RWPE2 (cell line): Measurements from ENCODE around the gene LCN2.

ENCODE experiments used
- ATAC-seq: fragments of 200-7000 bp; cut with Tn5 transposase; 3 replicates; pipeline ENCODE4 v1.9.1; 2021; ENCODE audit warnings: low read depth
- DNase-seq: peaks from one replicate; pipeline ENCODE4 v3.0.0-alpha.2; 2020; ENCODE audit warnings: low spot score
- H3K27ac ChIP-seq: fragments of 450-650 bp; 2 replicates; pipeline ENCODE4 v1.5.1; 2017; ENCODE audit warnings: mild to moderate bottlenecking; ENCODE audit not compliant: poor library complexity, severe bottlenecking
- H3K27me3 ChIP-seq: fragments of 250-450 bp; sonication (Bioruptor Pico); 2 replicates; pipeline ENCODE4 v1.5.1; 2021; ENCODE audit warnings: mild to moderate bottlenecking, moderate library complexity; ENCODE audit not compliant: insufficient read depth, poor library complexity, severe bottlenecking
- H3K36me3 ChIP-seq: fragments of 250-450 bp; sonication (Bioruptor Pico); 2 replicates; pipeline ENCODE4 v1.5.1; 2020; ENCODE audit warnings: low read depth, mild to moderate bottlenecking, moderate library complexity
- H3K4me1 ChIP-seq: fragments of 250-450 bp; sonication (Bioruptor Pico); 2 replicates; pipeline ENCODE4 v1.5.1; 2021; ENCODE audit warnings: mild to moderate bottlenecking, moderate library complexity; ENCODE audit not compliant: insufficient read depth, poor library complexity, severe bottlenecking
- H3K4me3 ChIP-seq: fragments of 250-450 bp; sonication (Bioruptor Pico); 2 replicates; pipeline ENCODE4 v1.5.1; 2021; ENCODE audit warnings: mild to moderate bottlenecking, moderate library complexity; ENCODE audit not compliant: severe bottlenecking
- H3K9me3 ChIP-seq: fragments of 250-450 bp; sonication (Bioruptor Pico); 2 replicates; pipeline ENCODE4 v1.5.1; 2021; ENCODE audit warnings: mild to moderate bottlenecking, moderate library complexity; ENCODE audit not compliant: severe bottlenecking
- TF ChIP-seq, protein P1 (sequence below): fragments of 450-650 bp; IDR thresholded peaks from one replicate; pipeline ENCODE4 v1.5.1; 2017; ENCODE audit warnings: mild to moderate bottlenecking, moderate library complexity; ENCODE audit not compliant: poor library complexity, severe bottlenecking

Gene LCN2

DNA sequence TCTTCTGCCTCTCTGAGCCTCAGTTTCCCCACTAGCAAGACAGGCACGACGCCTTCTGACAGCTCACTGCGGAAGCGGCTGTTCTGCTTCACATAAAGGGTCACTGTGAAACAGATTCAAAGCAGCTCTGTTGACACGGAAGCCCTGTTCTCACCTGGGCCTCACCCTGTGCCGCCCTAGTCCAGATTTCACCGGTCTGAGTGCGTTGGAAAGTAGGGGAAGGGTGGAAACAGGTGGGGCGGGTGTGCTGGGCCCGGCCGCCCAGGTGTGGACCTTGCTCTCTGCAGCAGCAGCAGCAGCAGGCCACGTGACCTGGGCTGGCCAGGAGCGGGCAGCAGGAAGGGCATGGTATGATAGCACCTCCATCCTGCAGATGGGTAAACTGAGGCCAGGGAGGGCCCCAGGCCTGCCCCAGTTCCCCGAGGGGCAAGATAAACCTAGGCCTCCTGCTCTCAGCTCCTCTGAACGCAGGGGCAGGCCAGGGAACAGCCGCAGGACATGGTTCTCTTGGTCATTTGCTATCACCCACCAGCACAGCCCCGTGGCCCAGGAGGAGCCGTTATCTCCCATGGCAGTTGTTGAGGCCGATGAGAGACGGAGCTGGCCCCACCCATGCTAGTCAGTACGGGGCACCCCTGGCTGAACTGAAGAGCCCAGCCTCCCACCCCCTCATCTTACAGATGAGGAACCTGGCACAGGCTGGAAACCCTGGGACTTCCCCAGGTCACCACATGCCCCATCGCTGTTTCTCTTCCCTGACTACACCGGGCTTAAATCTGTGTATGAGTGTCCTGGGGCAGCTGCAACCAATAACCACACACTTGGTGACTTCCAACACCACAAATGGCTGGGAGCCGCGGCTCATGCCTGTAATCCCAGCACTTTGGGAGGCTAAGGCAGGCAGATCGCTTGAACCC, 33.8 kb upstream of the LCN2 start:
- ATAC-seq (no peak), DNase-seq (peak; percentile 51)
- Histone ChIP-seq H3K27ac (no peak overlapping the region), H3K27me3 (no peaks in the 10 kb centered on the region), H3K4me3 (no peak overlapping the region), H3K36me3 (no peaks in the 10 kb centered on the region), H3K4me1 (no peaks in the 10 kb centered on the region), H3K9me3 (no peaks in the 10 kb centered on the region)
- TF ChIP-seq, protein P1, sequence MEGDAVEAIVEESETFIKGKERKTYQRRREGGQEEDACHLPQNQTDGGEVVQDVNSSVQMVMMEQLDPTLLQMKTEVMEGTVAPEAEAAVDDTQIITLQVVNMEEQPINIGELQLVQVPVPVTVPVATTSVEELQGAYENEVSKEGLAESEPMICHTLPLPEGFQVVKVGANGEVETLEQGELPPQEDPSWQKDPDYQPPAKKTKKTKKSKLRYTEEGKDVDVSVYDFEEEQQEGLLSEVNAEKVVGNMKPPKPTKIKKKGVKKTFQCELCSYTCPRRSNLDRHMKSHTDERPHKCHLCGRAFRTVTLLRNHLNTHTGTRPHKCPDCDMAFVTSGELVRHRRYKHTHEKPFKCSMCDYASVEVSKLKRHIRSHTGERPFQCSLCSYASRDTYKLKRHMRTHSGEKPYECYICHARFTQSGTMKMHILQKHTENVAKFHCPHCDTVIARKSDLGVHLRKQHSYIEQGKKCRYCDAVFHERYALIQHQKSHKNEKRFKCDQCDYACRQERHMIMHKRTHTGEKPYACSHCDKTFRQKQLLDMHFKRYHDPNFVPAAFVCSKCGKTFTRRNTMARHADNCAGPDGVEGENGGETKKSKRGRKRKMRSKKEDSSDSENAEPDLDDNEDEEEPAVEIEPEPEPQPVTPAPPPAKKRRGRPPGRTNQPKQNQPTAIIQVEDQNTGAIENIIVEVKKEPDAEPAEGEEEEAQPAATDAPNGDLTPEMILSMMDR, result no peak

GRCh38 chr9:128116104-128117083, 32.9 kb upstream of the LCN2 start:
- ATAC-seq, result no peak
- no peaks in the 10 kb centered on the region for H3K9me3 ChIP-seq
- DNase-seq, result peak; percentile 38
- no peaks in the 10 kb centered on the region for H3K4me1 ChIP-seq
- H3K36me3 ChIP-seq, result no peaks in the 10 kb centered on the region
- H3K4me3 ChIP-seq, result no peak overlapping the region
- no peak overlapping the region for H3K27ac ChIP-seq
- no peaks in the 10 kb centered on the region for H3K27me3 ChIP-seq
- TF ChIP-seq, protein P1, result no peak

GRCh38 chr9:128117613-128118471, 31.4 kb upstream of the LCN2 start:
- no peaks in the 10 kb centered on the region for H3K4me1 ChIP-seq
- DNase-seq (peak; percentile 83), ATAC-seq (peak; percentile 61)
- no peak overlapping the region for H3K27ac ChIP-seq
- no peak overlapping the region for H3K4me3 ChIP-seq
- TF ChIP-seq, protein P1, result peak; percentile 99
- no peaks in the 10 kb centered on the region for H3K27me3 ChIP-seq
- no peaks in the 10 kb centered on the region for H3K9me3 ChIP-seq
- H3K36me3 ChIP-seq, result no peaks in the 10 kb centered on the region

GRCh38 chr9:128118472-128118857, 30.8 kb upstream of the LCN2 start:
- no peaks in the 10 kb centered on the region for H3K9me3 ChIP-seq
- H3K4me1 ChIP-seq, result no peaks in the 10 kb centered on the region
- H3K27me3 ChIP-seq, result no peaks in the 10 kb centered on the region
- ATAC-seq (0 out of 3 replicates have a peak, but pooled peaks have one; percentile 17), DNase-seq (no peak)
- H3K27ac ChIP-seq, result no peak overlapping the region
- TF ChIP-seq, protein P1, result no peak
- no peaks in the 10 kb centered on the region for H3K36me3 ChIP-seq
- H3K4me3 ChIP-seq, result no peak overlapping the region
